Liver (tissue), 9 donors: ENCODE data around the gene LIPG. TPM values are rescaled to one million over a fixed set of nuclear protein-coding genes. Genes with fewer than 3 reads are reported as not detected.
A peak's percentile ranks its signal among the peaks of the same experiment; 100 is the strongest.
"Not testable (repeated sequence)": the region's sequence is repeated elsewhere in the genome, so short reads cannot be mapped to it uniquely, and the experiment has no call there.

ENCODE experiments used
- DNase-seq: peaks from one replicate; pipeline ENCODE4 v3.0.0-alpha.2; 2017; ENCODE audit warnings: low spot score
- H3K27ac ChIP-seq, 2 donors: one replicate each; pipeline ENCODE4 v1.7.0; 2013; ENCODE audit warnings: inconsistent platforms in 2 of 2, low read length in 2 of 2, control low read depth in 1 of 2, low read depth in 1 of 2, mild to moderate bottlenecking in 1 of 2
- H3K27me3 ChIP-seq, 4 donors: one replicate each; pipeline versions ENCODE4 v1.6.1 to v1.7.0; 2013; ENCODE audit warnings: low read length in 3 of 4, inconsistent platforms in 1 of 4, mild to moderate bottlenecking in 1 of 4, moderate library complexity in 1 of 4; ENCODE audit not compliant: control insufficient read depth in 4 of 4, insufficient read depth in 4 of 4
- H3K36me3 ChIP-seq, 4 donors: one replicate each; pipeline versions ENCODE4 v1.6.1 to v1.7.0; 2013; ENCODE audit warnings: low read length in 3 of 4, mild to moderate bottlenecking in 3 of 4, low read depth in 1 of 4, moderate library complexity in 1 of 4; ENCODE audit not compliant: control insufficient read depth in 4 of 4, insufficient read depth in 3 of 4
- H3K4me1 ChIP-seq, 4 donors: one replicate each; pipeline versions ENCODE4 v1.6.1 to v1.7.0; 2013; ENCODE audit warnings: low read length in 3 of 4, mild to moderate bottlenecking in 3 of 4, moderate library complexity in 1 of 4; ENCODE audit not compliant: control insufficient read depth in 4 of 4, insufficient read depth in 4 of 4
- H3K4me3 ChIP-seq, 3 donors: one replicate each; pipeline versions ENCODE4 v1.6.1 to v1.7.0; 2013; ENCODE audit warnings: low read length in 3 of 3, control low read depth in 1 of 3, low read depth in 1 of 3, mild to moderate bottlenecking in 1 of 3
- H3K9ac ChIP-seq, 2 donors: one replicate each; pipeline ENCODE4 v1.7.0; 2013; ENCODE audit warnings: low read length in 2 of 2, mild to moderate bottlenecking in 2 of 2, moderate library complexity in 2 of 2, control low read depth in 1 of 2, low read depth in 1 of 2
- H3K9me3 ChIP-seq, 4 donors: one replicate each; pipeline versions ENCODE4 v1.6.1 to v1.7.0; 2013; ENCODE audit warnings: low read length in 3 of 4; ENCODE audit not compliant: control insufficient read depth in 4 of 4
- CTCF ChIP-seq: fragments of 150-350 bp; IDR thresholded peaks from 2 replicates; pipeline ENCODE4 v1.5.1; 2017; ENCODE audit warnings: improper control_type of control experiment, low read depth, low read length; ENCODE audit not compliant: missing input control
- EGR1 ChIP-seq, 2 donors: IDR thresholded peaks; 2 replicates each; pipeline ENCODE4 v1.6.1; 2016 to 2018; ENCODE audit warnings: antibody characterized with exemption in 2 of 2, low read depth in 2 of 2
- FOXA1 ChIP-seq: IDR thresholded peaks from 2 replicates; pipeline ENCODE4 v1.6.1; 2016; ENCODE audit warnings: antibody characterized with exemption
- FOXA2 ChIP-seq: IDR thresholded peaks from 2 replicates; pipeline ENCODE4 v1.6.1; 2016; ENCODE audit warnings: antibody characterized with exemption
- GABPA ChIP-seq, 2 donors: IDR thresholded peaks in 1 of 2; conservative IDR thresholded peaks in 1 of 2; 2 replicates each; pipeline ENCODE4 v1.6.1; 2016; ENCODE audit warnings: antibody characterized with exemption in 2 of 2, mild to moderate bottlenecking in 1 of 2, moderate library complexity in 1 of 2
- HNF4A ChIP-seq, 2 donors: conservative IDR thresholded peaks; 2 replicates each; pipeline ENCODE4 v1.6.1; 2016; ENCODE audit warnings: antibody characterized with exemption in 2 of 2, mild to moderate bottlenecking in 2 of 2
- HNF4G ChIP-seq: IDR thresholded peaks from 2 replicates; pipeline ENCODE4 v1.6.1; 2016; ENCODE audit warnings: antibody characterized with exemption
- JUND ChIP-seq, 2 donors: IDR thresholded peaks; 2 replicates each; pipeline ENCODE4 v1.6.1; 2016; ENCODE audit warnings: antibody characterized with exemption in 2 of 2
- NR2F2 ChIP-seq: IDR thresholded peaks from 2 replicates; pipeline ENCODE4 v1.6.1; 2016; ENCODE audit warnings: antibody characterized with exemption
- TAF1 ChIP-seq: conservative IDR thresholded peaks from 2 replicates; pipeline ENCODE4 v1.6.1; 2016; ENCODE audit warnings: antibody characterized with exemption, mild to moderate bottlenecking
- YY1 ChIP-seq: IDR thresholded peaks from 2 replicates; pipeline ENCODE4 v1.6.1; 2016; ENCODE audit warnings: antibody characterized with exemption, mild to moderate bottlenecking
- WGBS: extraction: QIAGEN DNeasy Blood & Tissue Kit; methylation state at CpG from one replicate; pipeline ENCODE4 v1.1.7; 2013; 5-methylcytosine and 5-hydroxymethylcytosine counted together
- polyA plus RNA-seq, 2 donors: library from polyadenylated mRNA; stranded (reverse) in 1 of 2; unstranded in 1 of 2; fragments of 200-250 nt in 1 of 2; fragments of >200 nt in 1 of 2; fragmentation: Nextera tagmentation in 1 of 2; extraction: Ambion mirVana in 1 of 2; gene quantifications; one replicate each; pipeline versions ENCODE4 v1.2.1 to v1.2.3, GENCODE V29; 2013 to 2015
- total RNA-seq, 2 donors: library from RNA; depleted of rRNA; stranded (reverse); fragments of >200 nt; gene quantifications; one replicate each; pipeline ENCODE4 v1.2.3, GENCODE V29; 2014
- TF ChIP-seq, protein P1 (sequence below): IDR thresholded peaks from 2 replicates; pipeline ENCODE4 v1.6.1; 2016; ENCODE audit warnings: antibody characterized with exemption
- donor health status: healthy.
- donor health status: healthy.
- donor health status: healthy.
- donor health status: healthy.
- donor health status: healthy.

The LIPG gene
- total and polyA plus RNA-seq, 4 donors: 2.8 to 150 (median 39.7) TPM

DNA sequence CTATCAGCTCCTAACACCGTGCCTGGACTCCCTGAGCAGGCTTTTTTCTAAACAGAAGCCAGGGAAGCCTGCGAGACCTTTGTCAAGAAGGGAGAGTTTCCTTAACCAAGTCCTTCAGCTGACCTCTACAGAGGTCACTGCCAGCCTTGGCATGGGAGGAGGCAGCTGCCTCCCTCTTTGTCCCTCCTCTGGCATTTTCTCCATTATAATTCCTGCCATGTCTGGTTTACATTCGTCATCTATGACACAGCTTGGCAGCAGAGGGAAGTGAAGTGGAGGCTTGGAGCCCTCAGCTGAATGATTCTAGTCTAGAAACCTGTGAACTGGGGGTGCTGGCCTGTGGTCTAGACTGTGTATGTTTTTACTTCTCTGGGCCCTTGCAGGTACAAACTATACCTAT is 22.5 kb downstream of the LIPG start (continued):
- TF ChIP-seq NR2F2 (no peak), YY1 (no peak), CTCF (no peak), HNF4A (conservative IDR thresholded peaks at IDR 0.05) (no peak), HNF4G (no peak), EGR1 (IDR thresholded peaks at IDR 0.05; ENCODE audit: low read depth in 2 of 2) (no peak), FOXA2 (no peak)
- TF ChIP-seq, protein P1, sequence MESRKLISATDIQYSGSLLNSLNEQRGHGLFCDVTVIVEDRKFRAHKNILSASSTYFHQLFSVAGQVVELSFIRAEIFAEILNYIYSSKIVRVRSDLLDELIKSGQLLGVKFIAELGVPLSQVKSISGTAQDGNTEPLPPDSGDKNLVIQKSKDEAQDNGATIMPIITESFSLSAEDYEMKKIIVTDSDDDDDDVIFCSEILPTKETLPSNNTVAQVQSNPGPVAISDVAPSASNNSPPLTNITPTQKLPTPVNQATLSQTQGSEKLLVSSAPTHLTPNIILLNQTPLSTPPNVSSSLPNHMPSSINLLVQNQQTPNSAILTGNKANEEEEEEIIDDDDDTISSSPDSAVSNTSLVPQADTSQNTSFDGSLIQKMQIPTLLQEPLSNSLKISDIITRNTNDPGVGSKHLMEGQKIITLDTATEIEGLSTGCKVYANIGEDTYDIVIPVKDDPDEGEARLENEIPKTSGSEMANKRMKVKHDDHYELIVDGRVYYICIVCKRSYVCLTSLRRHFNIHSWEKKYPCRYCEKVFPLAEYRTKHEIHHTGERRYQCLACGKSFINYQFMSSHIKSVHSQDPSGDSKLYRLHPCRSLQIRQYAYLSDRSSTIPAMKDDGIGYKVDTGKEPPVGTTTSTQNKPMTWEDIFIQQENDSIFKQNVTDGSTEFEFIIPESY: no peak

GRCh38 chr18:49584951-49585350 is 23.1 kb downstream of the LIPG start:
- H3K9ac ChIP-seq, H3K27ac ChIP-seq, H3K27me3 ChIP-seq, H3K4me3 ChIP-seq, DNase-seq, H3K9me3 ChIP-seq: not testable (repeated sequence)
- 73% methylated on average over 4 of the region's 4 CpGs for WGBS
- H3K4me1 ChIP-seq: peaks cover 1 to 34% (median 19%) of the 10 kb centered on the region in 4 donors
- peaks cover 1 to 90% (median 52%) of the 10 kb centered on the region in 4 donors for H3K36me3 ChIP-seq

- no peak overlapping the region for H3K4me3 ChIP-seq
- WGBS: 89% methylated on average over 9 of the region's 9 CpGs
Measured at GRCh38 chr18:49585781-49586663, 24.2 kb downstream of the LIPG start.

GRCh38 chr18:49588171-49588570 is 26.3 kb downstream of the LIPG start:
- Histone ChIP-seq H3K9ac (no peak overlapping the region), H3K4me3 (no peak overlapping the region), H3K36me3 (peaks cover 0 to 74% (median 37%) of the 10 kb centered on the region in 4 donors), H3K4me1 (peaks cover 1 to 43% (median 32%) of the 10 kb centered on the region in 4 donors), H3K27ac (no peak overlapping the region), H3K9me3 (no peaks in the 10 kb centered on the region), H3K27me3 (no peaks in the 10 kb centered on the region)
- 82% methylated on average over 6 of the region's 6 CpGs for WGBS
- TF ChIP-seq FOXA1 (no peak), TAF1 (no peak), JUND (IDR thresholded peaks at IDR 0.05) (no peak), NR2F2 (no peak), HNF4A (conservative IDR thresholded peaks at IDR 0.05) (no peak)
- DNase-seq: no peak

More at GRCh38 chr18:49585781-49586663, 24.2 kb downstream of the LIPG start:
- Histone ChIP-seq H3K27ac (no peak overlapping the region), H3K36me3 (peaks cover under 1 to 88% (median 52%) of the 10 kb centered on the region in 4 donors), H3K9me3 (no peaks in the 10 kb centered on the region), H3K9ac (no peak overlapping the region), H3K27me3 (no peaks in the 10 kb centered on the region), H3K4me1 (peaks cover 1 to 44% (median 28%) of the 10 kb centered on the region in 4 donors)
- no peak for TF ChIP-seq GABPA (IDR thresholded peaks at IDR 0.05 in 1 of 2, conservative IDR thresholded peaks at IDR 0.05 in 1 of 2)
- TF ChIP-seq HNF4A (conservative IDR thresholded peaks at IDR 0.05): peak; percentile 45 to 51
- no peak for DNase-seq
